ENCODE measurements around the gene TBC1D2B.
"Not testable (repeated sequence)": the region's sequence is repeated elsewhere in the genome, so short reads cannot be mapped to it uniquely, and the experiment has no call there.

The TBC1D2B gene

DNA sequence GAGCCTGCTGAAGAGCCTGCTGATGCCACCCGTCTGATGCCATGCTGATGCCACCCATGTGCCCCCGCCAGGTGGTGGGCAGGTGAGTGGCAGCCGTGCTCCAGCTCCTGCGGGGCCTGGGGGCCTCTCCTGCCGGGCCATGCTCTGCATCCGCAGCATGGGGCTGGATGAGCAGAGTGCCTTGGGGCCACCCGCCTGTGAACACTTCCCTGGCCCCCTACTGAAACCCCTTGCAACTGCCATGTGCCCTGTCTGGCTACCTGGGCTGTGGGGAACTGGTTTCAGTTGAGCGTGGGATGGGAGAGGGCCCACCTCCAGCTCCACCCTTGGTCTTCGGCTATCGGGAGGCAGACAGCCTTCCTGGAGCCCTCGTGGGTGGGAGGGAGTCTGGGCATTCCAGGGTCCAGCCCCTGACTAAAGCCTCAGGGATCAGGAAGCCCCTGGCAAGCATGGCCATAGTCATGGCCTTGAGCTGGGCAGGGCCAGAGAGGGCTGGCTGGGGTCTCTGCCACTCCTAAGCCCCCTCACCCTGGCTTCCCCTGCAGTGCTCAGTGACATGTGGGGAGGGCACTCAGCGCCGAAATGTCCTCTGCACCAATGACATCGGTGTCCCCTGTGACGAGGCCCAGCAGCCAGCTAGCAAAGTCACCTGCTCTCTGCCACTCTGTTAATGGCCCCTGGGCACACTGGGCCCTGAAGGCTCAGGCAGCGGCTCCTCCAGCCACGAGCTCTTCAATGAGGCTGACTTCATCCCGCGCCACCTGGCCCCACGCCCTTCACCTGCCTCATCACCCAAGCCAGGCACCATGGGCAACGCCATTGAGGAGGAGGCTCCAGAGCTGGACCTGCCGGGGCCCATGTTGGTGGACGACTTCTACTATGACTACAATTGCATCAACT lies 92.2 kb downstream of the TBC1D2B start:
- no peak for FAIRE-seq

DNA sequence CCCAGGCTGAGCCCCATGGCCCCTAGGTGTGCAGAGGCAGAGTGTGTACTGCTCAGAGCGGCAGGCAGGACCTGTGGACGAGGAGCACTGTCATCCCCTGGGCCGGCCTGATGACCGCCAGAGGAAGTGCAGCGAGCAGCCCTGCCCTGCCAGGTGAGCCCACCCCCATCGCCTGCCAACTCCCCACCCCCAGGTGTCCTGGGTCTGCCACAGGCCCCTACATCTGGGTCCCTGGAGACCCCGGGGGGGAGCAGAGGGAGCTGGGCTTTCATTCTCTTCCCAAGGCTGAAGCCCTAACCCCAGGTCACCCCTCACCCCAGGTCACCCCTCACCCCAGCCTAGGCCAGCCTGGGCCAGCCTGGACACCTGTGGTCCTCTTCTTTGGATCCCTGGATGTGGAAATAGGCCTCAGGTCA lies 93.1 kb downstream of the TBC1D2B start:
- no peak for FAIRE-seq

DNA sequence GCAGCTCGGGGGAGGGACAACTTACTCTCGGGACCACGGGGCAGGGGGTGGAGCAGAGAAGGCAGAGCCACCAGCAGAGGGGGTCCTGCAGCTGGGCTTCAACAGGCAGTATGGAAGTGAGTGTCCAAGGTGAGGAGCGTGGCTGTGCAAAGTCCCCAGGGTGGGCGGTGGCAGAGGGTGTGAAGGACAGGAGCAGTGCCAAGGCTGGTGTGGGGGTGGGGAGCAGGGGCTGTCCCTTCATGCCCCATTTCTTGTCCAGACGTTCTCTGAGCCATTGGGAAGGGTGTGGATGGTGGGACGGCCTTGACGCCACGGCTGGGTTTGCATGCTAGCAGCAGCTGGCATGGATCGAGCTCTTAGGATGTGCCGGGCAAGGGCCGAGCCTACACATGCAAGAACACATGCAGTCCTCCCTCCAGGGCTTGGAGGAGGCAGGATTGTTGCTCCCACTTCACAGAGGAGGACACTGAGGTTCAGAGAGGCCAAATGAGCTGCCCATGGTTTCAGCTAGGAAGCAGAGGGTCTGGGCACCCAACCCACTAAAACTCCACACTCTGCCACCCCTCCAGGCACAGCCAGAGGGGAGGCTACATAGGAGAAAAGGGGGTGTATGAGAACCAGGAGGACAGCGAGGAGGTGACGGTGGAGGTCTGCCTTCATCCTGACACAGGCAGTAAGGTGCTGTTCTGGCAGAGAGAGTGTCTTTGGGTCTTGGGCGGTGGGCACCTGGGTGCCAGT lies 93.6 kb downstream of the TBC1D2B start:
- FAIRE-seq, result no peak

DNA sequence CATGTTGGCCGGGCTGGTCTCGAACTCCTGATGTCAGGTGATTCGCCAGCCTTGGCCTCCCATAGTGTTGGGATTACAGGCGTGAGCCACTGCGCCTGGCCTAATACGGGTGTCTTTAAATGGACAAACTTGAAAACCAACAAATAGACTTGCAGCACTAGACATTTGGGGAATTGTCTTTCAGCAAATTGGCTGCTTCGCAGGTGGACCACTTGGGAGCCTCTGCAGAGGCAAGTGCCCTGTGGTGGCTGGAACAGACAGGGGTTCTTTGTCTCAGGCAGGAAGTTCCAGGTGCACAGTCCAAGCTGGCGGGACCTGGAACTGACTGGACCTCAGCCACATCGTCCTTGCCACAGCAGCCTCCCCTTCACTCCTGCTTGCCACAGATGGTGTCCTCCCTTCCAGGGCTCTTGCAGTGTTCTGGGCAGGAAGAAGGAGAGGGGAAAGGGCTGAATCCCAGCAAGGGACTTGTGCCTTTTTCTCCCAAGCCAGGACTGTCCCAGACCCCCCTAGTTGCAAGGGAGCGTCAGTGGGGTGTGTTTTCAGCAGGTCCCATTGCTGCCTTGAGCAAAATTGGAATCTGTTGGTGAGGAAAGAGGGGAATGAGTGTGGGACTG lies 94.3 kb downstream of the TBC1D2B start:
- no peak for FAIRE-seq

DNA sequence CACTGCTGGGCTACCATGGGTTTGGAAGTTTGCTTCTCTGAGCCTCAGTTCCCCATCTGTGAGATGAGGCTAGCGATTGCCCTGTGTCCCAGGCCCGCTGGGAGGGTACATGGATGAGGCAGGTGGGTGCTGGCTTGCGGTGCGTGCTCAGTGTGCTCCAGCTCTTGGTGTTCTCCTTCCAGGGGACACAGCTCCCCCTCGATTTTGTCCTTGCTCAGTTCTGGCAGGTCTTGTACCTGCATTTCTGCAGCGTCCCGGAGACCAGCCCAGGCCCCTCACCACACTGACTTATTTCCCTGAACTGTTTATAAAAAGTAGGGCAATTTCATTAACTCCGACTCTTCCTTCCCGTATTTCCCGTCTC lies 95.4 kb downstream of the TBC1D2B start:
- no peak for FAIRE-seq

DNA sequence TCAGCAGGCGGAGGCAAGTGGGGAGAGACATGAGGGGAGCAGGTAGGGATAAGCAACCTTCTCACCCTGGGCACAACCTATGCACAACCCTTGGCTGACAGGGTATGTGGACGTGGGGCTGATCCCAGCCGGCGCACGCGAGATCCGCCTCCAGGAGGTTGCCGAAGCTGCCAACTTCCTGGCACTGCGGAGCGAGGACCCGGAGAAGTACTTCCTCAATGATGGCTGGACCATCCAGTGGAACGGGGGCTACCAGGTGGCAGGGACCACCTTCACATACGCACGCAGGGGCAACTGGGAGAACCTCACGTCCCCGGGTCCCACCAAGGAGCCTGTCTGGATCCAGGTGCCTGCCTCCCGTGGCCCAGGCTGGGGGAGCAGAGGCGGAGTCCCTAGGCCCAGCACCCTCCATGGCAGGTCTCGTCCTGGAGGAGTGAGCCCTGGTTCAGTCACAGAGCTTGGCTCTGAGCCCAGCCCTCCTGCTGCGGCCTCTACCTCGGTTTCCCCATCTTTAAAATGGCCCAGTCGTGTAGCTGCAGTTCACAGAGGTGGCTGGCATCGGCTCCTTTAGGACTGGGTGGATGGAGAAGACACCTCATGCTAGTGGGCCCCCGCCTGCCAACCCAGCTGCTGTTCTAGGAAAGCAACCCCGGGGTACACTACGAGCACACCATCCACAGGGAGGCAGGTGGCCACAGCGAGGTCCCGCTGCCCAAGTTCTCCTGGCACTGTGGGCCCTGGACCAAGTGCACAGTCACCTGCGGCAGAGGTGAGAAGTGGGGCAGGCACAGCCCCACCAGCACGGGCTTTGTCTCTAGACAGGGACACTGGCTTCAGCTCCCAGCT lies 96.0 kb downstream of the TBC1D2B start:
- FAIRE-seq, result no peak

DNA sequence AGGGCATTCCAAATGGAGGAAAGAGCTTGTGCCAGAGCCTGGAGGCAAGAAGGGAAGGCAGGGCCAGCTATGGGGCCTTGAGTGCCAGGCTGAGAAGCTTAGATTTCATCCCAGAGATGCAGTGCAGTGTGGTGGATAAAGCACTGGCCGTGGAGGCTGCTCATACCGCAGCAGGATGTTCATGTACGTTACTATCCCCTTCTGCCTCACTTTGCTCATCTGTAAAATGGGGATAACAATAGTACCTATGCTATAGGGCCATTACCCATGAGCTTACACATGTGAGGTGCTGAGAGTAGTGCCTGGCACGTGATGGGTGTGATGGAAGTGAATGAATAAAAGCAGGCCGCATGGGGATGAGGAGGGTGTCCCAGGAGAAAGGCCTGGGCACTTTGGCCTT lies 96.8 kb downstream of the TBC1D2B start:
- not testable (repeated sequence) for FAIRE-seq

DNA sequence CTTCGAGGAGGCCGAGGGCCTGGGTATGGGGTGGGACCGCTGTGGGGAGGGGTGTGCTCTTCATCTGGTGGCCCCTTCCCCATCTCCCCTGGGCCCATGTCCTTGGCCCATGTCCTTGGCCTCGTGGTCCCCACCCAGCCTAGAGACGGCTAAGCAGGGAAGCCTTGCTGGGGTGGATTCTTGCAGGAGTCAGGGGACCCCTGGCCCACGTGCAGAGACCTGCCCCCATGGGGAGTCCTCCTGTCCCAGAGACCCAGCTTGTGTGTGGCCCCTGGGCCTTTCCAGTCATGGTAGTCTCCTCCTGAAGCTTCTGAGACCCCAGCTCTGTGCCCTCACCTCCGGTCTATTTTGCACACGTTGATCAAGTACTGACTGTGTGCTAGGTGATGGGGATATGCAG lies 97.4 kb downstream of the TBC1D2B start:
- FAIRE-seq, result no peak

DNA sequence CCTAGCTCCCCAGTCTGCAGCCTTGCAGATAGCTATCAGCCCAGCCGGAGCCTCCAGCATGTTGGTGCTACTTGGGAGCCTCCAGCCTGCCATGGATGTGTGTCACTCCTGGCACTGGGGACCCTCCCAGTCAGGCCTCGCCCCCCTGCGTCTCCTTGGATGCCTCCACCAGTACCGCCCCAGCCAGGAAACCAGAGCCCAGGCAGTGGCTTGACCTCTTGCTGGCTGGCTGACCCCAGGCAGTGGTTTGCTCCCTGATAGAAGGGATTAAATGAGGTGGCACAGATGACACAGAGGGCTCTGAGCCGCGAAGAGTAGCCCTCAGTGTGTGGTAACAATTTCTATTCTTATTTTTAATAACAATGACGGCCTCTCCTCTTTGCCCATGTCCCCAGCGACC lies 98.4 kb downstream of the TBC1D2B start:
- not testable (repeated sequence) for FAIRE-seq

DNA sequence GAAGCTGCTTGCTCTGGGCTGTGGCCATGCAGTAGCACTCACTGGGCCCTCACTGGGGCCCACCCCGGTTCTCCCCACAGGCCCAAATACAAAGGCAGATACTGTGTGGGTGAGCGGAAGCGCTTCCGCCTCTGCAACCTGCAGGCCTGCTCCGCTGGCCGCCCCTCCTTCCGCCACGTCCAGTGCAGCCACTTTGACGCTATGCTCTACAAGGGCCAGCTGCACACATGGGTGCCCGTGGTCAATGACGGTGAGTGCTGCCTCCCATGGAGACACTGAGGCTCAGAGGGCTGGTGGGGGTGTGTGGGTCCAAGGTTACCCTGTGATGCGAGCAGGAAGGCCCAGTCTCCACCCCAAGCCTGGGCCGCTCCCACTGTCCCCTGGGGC lies 98.8 kb downstream of the TBC1D2B start:
- not testable (repeated sequence) for FAIRE-seq

DNA sequence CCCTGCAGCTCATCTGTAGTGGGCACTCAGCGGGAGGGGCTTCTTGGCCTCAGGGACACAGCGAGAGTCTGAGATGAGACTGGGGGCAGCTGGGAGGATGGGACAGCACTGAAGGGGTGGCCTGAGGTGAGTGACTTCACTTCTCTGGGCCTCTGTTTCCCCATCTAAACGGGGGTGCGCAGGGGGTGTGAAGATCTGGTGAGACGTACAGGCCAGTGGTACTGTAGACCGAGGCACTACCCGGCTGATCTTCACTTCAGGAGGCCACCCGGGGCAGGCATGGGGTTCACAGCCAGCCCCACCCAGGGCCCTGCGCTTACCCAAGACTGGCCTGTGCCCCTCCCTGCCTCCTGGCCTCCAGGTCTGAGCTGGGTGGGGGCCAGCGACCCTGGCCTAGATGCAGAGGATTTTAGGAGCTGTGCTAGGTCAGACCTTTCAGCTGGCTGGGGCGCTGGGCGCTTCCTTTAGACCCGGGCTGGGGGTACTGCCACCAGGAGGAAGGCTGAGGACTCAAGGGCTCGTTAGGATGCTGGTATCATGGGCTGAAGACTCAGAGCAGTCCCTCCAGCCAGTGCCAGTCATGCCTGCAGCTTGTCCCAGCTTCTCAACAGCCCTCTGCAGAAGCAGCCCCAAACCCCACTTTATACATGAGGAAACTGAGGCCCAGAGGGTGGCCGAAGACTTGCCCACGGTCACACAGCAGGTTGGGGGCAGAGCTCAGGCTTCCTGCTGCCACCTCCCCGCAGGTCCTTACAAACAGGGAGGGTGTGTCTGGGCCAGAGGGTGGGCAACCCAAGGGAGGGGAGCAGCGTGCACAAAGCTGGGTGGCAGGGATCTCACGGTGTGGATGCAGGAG lies 99.4 kb downstream of the TBC1D2B start:
- not testable (repeated sequence) for FAIRE-seq

DNA sequence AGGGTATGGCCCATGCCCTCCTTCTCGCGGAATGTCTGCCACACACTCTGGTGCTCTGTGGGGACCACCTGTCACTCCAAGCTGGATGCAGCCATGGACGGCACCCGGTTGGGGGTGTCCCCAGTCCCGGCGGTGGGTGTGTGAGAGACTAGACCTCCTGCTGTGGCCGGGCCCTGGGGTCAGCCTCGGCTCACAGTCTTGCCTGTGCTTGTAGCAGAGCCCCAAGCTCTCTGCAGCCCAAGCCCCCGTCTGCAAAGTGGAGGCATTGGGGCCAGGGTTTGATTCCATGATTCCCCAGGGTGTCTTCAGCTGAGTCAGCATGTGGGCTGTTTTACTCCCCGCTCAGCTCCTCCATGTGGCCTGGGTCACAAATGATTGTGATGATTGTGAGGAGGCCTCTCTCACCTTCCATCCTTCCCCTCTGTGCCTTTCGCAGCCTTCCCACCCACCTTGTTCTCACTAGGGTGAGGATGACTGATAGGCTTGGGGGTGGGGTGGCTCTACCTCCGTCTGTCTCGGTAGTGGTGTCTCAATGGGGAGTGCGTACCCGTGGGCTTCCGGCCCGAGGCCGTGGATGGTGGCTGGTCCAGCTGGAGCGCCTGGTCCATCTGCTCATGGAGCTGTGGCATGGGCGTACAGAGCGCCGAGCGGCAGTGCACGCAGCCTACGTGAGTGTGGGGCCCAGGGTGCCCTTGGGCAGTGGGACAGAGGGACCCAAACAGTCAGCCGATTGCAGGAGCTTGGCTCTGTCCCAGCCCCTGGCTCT lies 100.6 kb downstream of the TBC1D2B start:
- FAIRE-seq, result not testable (repeated sequence)

DNA sequence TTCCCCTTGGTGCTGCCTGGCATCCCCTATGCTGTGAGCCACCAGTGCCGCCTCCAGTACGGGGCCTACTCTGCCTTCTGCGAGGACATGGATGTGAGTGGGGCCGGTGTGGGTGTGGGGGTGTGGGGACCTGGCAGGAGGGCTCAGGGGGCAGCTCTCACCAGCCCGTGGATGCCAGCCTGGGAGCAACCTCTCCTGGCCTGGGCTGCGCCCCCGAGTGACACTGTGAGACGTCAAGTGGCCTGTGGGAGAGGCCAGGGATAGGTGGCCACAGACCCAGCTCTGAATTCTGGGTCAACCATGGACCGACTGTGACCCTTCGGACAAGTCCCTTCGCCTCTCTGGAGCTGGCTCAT lies 101.4 kb downstream of the TBC1D2B start:
- not testable (repeated sequence) for FAIRE-seq

DNA sequence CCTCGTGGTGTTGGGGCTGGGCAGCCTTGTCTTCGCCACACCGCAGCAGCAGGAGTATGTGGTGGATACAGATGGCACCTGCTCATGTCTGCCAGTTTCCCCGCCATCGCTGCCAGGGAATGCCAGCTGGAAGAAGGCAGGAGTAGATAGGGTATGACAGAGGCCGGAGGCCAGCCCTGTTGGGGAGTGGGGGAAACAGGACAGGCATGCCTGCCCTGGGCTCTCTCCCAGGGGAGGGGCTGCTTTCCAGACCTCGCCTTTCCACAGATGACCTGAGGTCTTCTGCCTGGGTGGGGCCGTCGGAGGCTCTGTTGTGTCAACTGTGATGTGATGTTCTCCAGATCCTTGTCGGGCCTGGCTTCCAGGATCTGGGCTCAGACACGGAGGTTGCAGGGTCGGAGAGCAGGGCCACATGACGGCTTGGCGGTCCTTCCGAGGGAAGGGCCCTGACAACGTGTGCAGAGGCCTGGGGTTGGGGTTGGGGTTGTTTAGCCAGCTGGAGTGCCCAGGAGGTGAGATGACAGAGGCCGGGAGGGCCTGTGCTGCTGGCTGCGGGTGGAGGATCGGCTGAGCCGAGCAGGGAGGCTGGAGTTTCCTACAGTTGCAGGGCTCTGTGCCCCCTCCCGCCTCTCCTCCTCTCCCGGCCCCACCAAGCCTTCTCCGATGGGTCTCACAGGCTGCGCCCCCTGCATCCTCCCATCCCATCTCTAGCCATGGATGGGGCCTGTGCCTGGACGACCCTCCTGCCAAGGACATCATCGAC lies 102.0 kb downstream of the TBC1D2B start:
- no peak for FAIRE-seq

DNA sequence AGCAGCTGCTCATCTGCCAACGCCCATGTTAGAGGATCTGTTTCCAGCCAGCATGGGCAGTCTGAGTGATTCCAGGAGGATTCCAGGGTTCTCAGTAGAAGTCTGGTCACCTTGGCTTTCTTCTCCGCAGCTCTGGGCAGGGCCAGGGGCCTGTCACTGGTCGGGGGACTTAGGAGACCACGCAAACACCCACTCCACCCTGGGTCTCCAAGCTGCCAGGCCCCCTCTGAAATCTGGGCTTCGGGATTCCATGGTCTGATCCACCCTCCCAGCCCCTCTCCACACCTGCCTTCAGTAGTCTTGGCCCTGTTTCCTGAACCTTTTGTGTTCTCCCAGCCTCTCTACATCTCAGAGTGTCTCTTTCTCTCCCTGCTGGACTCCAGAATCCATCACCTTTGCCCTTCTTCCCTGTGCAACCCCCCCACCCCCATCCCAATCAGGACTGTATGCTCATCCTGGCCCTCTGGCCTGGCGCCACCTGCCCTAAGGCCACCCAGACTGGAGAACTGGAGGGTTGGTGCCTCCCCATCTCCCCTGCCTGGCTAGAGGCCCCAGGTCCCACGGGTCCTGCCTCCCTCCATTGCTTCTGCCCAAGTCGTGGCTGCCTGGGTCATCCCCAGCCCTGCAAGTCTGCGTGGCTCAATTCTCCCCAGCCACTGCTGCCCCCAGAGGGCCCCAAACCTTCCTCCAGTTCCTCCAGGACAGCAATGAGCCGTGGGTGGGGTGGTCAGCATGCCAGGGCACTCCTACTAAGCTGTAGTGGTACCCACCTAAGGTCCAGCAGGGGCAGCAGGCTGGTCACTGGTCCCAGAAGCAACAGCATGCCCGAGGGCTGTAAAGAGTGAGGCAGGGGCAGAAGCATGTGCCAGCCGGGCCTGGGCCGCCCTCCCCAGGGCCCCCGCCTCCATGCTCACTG lies 102.8 kb downstream of the TBC1D2B start:
- FAIRE-seq, result no peak

DNA sequence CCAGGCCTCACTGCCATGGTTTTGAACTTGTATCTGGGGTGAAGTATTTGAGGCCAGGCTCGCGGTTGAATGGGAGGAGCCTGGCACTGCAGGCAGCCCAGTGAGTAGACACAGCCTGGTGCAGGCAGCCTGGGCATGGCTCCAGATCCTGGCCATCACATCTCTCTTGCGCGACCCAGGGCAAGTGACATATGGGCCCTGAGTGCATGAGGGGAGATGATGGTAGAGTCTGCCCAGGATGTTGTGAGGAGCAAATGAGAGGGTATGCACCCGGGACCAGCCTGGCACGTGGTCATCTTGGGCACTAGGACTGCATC lies 103.5 kb downstream of the TBC1D2B start:
- no peak for FAIRE-seq

DNA sequence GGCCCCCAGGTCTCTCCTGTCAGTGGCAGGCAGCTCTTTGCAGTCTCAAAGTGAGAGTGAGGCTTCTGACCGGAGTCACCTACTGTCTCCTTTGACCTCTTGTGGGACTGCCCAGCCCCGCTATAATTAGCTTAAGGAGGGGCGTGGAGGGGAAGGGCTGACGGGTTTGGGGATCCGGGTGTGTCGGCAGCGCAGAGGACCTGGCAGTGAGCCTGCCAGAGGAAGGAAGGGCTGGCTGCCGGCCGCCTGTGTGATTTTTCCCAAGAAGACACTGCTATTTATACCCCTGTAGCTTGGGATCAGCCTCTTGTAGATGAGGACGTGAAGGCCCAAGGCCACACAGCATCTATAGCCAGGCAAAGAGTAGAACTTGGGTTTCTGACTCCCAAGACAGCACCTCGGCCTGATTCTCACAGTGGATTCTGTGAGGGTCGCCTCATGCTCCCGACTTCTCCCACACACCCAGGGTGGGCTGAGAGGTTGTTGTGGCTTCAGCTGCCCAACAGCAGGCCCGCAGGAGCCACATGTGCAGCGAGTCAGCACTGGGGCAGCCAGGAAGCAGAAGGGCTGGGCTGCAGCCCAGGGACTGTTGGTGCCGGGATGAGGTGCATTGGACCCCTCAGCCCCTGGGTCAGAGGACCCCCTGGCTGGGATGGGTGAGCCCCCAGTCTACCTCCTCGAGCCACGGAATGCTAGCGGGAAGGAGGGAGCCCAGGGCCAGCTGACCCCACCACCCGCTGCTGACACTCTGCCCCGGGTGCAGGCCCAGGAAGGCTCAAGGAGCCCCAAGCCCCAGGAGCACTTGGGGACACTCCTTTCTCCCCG lies 104.0 kb downstream of the TBC1D2B start:
- FAIRE-seq, result not testable (repeated sequence)

DNA sequence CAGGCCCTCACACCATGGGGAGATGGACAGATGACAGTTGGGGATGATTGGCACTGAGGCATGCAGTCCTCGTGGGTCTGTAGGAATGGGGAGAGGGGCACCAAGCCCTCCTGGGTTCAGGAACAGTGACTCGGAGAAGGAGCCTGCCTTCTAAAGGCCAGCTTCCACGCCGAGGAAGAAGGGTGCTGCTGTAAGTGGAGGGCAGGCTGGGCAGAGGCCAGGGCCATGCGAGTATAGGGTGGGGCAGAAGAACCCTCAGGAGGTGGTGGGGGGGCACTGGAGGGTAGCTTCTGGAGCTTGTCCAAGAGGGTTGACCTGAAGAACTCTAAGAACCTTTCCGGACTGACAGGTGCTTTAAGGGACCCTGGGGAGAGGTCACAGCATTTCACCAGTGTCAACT lies 104.8 kb downstream of the TBC1D2B start:
- FAIRE-seq, result not testable (repeated sequence)

All from colon (tissue), 2 donors.